ENCODE data around the gene NPPC. TPM values are rescaled to one million over a fixed set of nuclear protein-coding genes. Genes with fewer than 3 reads are reported as not detected.
A peak's percentile ranks its signal among the peaks of the same experiment; 100 is the strongest.

Gene NPPC
- total RNA-seq, 4 donors from 2014 or later: not detected

DNA sequence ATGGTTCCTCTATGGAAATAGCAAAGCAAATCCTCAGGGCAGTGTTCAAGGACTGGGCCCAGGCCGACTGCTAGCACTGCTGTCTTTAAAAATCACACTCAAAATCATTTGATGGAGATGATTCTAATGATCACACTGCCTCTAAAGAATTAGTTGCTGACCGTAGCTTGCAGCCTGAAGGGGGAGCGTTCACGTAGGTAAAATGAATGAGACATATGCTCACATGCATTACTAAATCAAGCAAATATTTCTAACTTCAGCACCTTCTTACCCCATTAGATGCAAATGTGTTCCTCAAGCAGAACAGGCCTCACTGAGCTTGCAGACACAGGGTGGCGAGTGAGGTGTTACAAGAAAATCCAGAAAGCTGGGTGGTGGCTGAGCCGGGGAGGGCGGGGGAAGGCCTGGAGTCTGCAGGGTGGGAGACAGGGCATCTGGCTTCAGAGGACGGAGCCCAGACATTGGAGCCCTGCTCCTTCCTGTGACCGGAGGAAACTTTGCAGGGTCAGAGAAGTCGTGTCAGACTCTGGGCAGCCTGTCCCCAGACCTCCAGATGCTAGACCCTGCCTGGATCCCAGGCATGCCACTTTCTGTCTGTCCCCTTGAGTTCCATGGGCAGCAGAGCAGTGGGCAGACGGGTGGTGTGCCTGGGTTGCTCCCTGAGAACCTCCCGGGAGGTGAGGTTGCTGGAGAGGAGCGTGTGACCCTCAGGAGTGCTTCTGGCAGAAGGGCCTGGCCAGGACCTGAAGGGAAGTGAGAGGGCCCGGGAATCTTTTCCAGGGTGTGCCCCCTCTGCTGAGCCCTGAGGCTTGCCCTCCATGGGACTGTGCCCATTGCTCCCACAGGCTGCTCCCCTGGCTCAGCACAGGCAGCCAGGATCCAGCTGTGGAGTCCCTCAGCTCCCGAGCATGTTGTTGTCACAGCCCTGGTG lies 7.1 kb upstream of the NPPC start:
- TF ChIP-seq, protein P1, sequence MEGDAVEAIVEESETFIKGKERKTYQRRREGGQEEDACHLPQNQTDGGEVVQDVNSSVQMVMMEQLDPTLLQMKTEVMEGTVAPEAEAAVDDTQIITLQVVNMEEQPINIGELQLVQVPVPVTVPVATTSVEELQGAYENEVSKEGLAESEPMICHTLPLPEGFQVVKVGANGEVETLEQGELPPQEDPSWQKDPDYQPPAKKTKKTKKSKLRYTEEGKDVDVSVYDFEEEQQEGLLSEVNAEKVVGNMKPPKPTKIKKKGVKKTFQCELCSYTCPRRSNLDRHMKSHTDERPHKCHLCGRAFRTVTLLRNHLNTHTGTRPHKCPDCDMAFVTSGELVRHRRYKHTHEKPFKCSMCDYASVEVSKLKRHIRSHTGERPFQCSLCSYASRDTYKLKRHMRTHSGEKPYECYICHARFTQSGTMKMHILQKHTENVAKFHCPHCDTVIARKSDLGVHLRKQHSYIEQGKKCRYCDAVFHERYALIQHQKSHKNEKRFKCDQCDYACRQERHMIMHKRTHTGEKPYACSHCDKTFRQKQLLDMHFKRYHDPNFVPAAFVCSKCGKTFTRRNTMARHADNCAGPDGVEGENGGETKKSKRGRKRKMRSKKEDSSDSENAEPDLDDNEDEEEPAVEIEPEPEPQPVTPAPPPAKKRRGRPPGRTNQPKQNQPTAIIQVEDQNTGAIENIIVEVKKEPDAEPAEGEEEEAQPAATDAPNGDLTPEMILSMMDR (IDR thresholded peaks at IDR 0.05): no peak
- TF ChIP-seq POLR2A (IDR thresholded peaks at IDR 0.05) (no peak), POLR2AphosphoS5 (IDR thresholded peaks at IDR 0.05) (no peak), EP300 (IDR thresholded peaks at IDR 0.05) (no peak)

DNA sequence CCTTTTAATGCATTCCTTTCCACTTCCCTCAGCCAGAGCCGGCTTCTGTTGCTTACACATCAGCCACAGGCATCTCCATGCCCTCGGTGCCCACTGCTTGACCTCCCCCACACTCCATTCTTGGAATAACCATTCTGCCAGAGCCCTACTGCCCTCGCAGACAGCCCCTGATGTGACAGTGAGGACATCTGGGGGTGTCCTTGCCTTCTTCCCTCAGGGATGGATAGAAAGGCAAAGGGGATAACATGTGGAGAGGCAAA lies 6.4 kb upstream of the NPPC start:
- TF ChIP-seq, protein P1 (IDR thresholded peaks at IDR 0.05): no peak
- TF ChIP-seq POLR2AphosphoS5 (IDR thresholded peaks at IDR 0.05): no peak
- TF ChIP-seq EP300 (IDR thresholded peaks at IDR 0.05): no peak
- Histone ChIP-seq H3K4me3 (no peak overlapping the region), H3K36me3 (no peaks in the 10 kb centered on the region), H3K27me3 (peaks cover 37% of the 10 kb centered on the region), H3K4me1 (peaks cover 0 to 15% (median 0%) of the 10 kb centered on the region in 3 donors), H3K9me3 (no peaks in the 10 kb centered on the region), H3K27ac (no peak overlapping the region)
- WGBS, 2 donors (ENCODE audit: low coverage in 1 of 2): 100% methylated on average over 1 of the region's 3 CpGs; no CpG with 5 or more reads in 1 of the 2 donors
- ATAC-seq: no peak

More for the DNA sequence above, 7.1 kb upstream of the NPPC start:
- no peak overlapping the region for H3K4me3 ChIP-seq
- H3K4me1 ChIP-seq: peaks cover 0 to 15% (median 0%) of the 10 kb centered on the region in 3 donors
- WGBS, 2 donors (ENCODE audit: low coverage in 1 of 2): 71 to 90% methylated on average over 2 to 6 of the region's 15 CpGs
- H3K36me3 ChIP-seq: no peaks in the 10 kb centered on the region
- ATAC-seq: no peak
- H3K9me3 ChIP-seq: no peaks in the 10 kb centered on the region
- H3K27ac ChIP-seq: no peak overlapping the region
- peaks cover 31% of the 10 kb centered on the region for H3K27me3 ChIP-seq

DNA sequence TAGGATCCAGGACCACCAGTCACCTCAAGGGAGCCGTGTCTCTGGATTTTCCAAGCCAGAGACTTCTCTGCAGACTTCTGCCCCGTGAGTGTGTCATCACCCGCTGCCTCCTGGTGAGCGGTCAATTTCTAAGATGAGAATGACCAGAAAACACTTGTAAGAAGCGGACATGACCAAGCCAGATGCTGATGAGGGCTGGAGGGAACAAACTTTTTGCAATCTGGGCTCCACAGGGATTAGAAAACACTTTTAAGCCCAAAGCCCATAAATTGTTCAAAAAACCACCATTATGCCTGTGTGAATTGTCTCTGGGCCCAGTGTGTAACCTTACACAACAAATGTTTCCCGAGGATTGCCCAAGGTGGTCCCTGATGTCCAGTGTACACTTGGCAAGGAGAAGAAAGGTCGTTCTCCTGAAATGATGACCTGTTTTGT lies 5.3 kb upstream of the NPPC start:
- ATAC-seq: peak; percentile 52
- no peak for TF ChIP-seq POLR2AphosphoS5 (IDR thresholded peaks at IDR 0.05)
- TF ChIP-seq EP300 (IDR thresholded peaks at IDR 0.05): no peak
- TF ChIP-seq, protein P1 (IDR thresholded peaks at IDR 0.05): no peak
- TF ChIP-seq POLR2A (IDR thresholded peaks at IDR 0.05): no peak
- H3K9me3 ChIP-seq: no peaks in the 10 kb centered on the region
- H3K27ac ChIP-seq: peak overlapping the region in 1 of 4 donors; percentile 8
- 78 to 87% methylated on average over 3 to 7 of the region's 7 CpGs for WGBS, 2 donors (ENCODE audit: low coverage in 1 of 2)
- H3K4me3 ChIP-seq: no peak overlapping the region
- peaks cover 49% of the 10 kb centered on the region for H3K27me3 ChIP-seq
- no peaks in the 10 kb centered on the region for H3K36me3 ChIP-seq
- peaks cover 0 to 23% (median 0%) of the 10 kb centered on the region in 3 donors for H3K4me1 ChIP-seq

DNA sequence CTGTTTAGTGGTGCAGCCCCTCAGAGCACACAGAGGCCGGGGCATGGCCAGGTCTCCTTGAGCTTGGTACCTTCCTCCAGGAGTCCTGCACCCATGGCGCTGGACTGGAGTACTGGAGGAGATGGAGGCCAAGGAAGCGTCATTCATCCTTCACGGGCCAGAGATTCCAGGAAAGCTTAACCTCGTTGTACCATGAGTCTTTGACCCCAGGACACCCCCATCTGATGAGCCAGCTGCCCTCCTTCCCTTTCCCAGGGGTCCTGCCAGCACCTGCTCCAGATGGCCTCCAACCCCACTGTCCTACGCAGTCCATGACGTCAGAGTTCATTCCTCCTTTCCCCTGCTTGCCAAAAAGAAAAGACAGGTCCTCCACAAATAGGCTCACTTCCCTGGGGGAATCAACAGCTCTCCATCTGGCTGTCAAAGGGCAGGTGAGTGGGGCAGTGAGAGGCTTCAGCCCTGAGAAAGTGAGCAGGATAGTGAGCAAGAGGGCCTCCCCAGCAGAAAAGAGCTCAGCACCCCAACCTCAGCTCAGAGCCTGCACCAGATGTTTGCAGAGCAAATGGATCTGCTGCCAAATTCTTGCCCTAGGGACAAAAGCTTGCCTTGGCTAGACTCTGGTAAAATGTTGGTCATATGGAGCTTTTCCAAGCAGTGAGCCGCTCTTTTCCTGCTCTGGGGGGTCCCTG lies 4.5 kb upstream of the NPPC start:
- WGBS, 2 donors (ENCODE audit: low coverage in 1 of 2): 71 to 80% methylated on average over 1 of the region's 8 CpGs
- Histone ChIP-seq H3K9me3 (no peaks in the 10 kb centered on the region), H3K27me3 (peaks cover 56% of the 10 kb centered on the region), H3K4me3 (no peak overlapping the region), H3K36me3 (no peaks in the 10 kb centered on the region), H3K4me1 (peaks cover 0 to 30% (median 7%) of the 10 kb centered on the region in 3 donors), H3K27ac (peak overlapping the region in 1 of 4 donors; percentile 8)
- peak; percentile 19 for ATAC-seq
- no peak for TF ChIP-seq POLR2AphosphoS5 (IDR thresholded peaks at IDR 0.05)
- no peak for TF ChIP-seq EP300 (IDR thresholded peaks at IDR 0.05)
- TF ChIP-seq, protein P1 (IDR thresholded peaks at IDR 0.05): no peak
- TF ChIP-seq POLR2A (IDR thresholded peaks at IDR 0.05): no peak
